ENCODE data around the gene GPR15. TPM values are rescaled to one million over a fixed set of nuclear protein-coding genes. Genes with fewer than 3 reads are reported as not detected.
A peak's percentile ranks its signal among the peaks of the same experiment; 100 is the strongest.

Gene GPR15
- total RNA-seq, 1 donor from 2014 or later: not detected

- H3K9me3 Mint-ChIP-seq (ENCODE audit: low read depth): no peaks in the 10 kb centered on the region
- no peak for DNase-seq (ENCODE audit: low spot score)
- no peaks in the 10 kb centered on the region for H3K4me1 Mint-ChIP-seq (ENCODE audit: low read depth)
- no peak overlapping the region for H3K4me3 Mint-ChIP-seq (ENCODE audit: unreplicated experiment)
- peaks cover 8% of the 10 kb centered on the region for H3K27me3 Mint-ChIP-seq (ENCODE audit: low read depth)
- no peak for TF ChIP-seq CTCF (IDR thresholded peaks at IDR 0.05)
- no peaks in the 10 kb centered on the region for H3K36me3 Mint-ChIP-seq (ENCODE audit: low read depth)
- no peak overlapping the region for H3K27ac Mint-ChIP-seq (ENCODE audit: unreplicated experiment)
These were observed 36.0 kb downstream of the GPR15 start for GRCh38 chr3:98567666-98568270.

GRCh38 chr3:98568402-98568801, 36.6 kb downstream of the GPR15 start:
- no peak for TF ChIP-seq CTCF (IDR thresholded peaks at IDR 0.05)
- Mint-ChIP-seq H3K4me3 (ENCODE audit: unreplicated experiment) (no peak overlapping the region), H3K9me3 (ENCODE audit: low read depth) (no peaks in the 10 kb centered on the region), H3K27ac (ENCODE audit: unreplicated experiment) (no peak overlapping the region), H3K27me3 (ENCODE audit: low read depth) (peaks cover 5% of the 10 kb centered on the region), H3K4me1 (ENCODE audit: low read depth) (peaks cover 3% of the 10 kb centered on the region), H3K36me3 (ENCODE audit: low read depth) (no peaks in the 10 kb centered on the region)
- no peak for DNase-seq (ENCODE audit: low spot score)

GRCh38 chr3:98573181-98573728, 41.5 kb downstream of the GPR15 start:
- DNase-seq (ENCODE audit: low spot score): no peak
- Mint-ChIP-seq H3K27me3 (ENCODE audit: low read depth) (no peaks in the 10 kb centered on the region), H3K36me3 (ENCODE audit: low read depth) (peaks cover 10% of the 10 kb centered on the region), H3K4me3 (ENCODE audit: unreplicated experiment) (no peak overlapping the region), H3K9me3 (ENCODE audit: low read depth) (no peaks in the 10 kb centered on the region), H3K27ac (ENCODE audit: unreplicated experiment) (no peak overlapping the region), H3K4me1 (ENCODE audit: low read depth) (peaks cover 4% of the 10 kb centered on the region)
- TF ChIP-seq CTCF (IDR thresholded peaks at IDR 0.05): peak; percentile 81

- no peak for DNase-seq (ENCODE audit: low spot score)
- peaks cover 10% of the 10 kb centered on the region for H3K36me3 Mint-ChIP-seq (ENCODE audit: low read depth)
- no peaks in the 10 kb centered on the region for H3K27me3 Mint-ChIP-seq (ENCODE audit: low read depth)
- H3K9me3 Mint-ChIP-seq (ENCODE audit: low read depth): no peaks in the 10 kb centered on the region
- peaks cover 4% of the 10 kb centered on the region for H3K4me1 Mint-ChIP-seq (ENCODE audit: low read depth)
- no peak overlapping the region for H3K4me3 Mint-ChIP-seq (ENCODE audit: unreplicated experiment)
- no peak for TF ChIP-seq CTCF (IDR thresholded peaks at IDR 0.05)
- no peak overlapping the region for H3K27ac Mint-ChIP-seq (ENCODE audit: unreplicated experiment)
These were observed 42.4 kb downstream of the GPR15 start for GRCh38 chr3:98574132-98574531.

- H3K36me3 Mint-ChIP-seq (ENCODE audit: low read depth): peaks cover 13% of the 10 kb centered on the region
- H3K4me3 Mint-ChIP-seq (ENCODE audit: unreplicated experiment): no peak overlapping the region
- H3K4me1 Mint-ChIP-seq (ENCODE audit: low read depth): peaks cover 4% of the 10 kb centered on the region
- H3K9me3 Mint-ChIP-seq (ENCODE audit: low read depth): no peaks in the 10 kb centered on the region
- DNase-seq (ENCODE audit: low spot score): no peak
- no peak for TF ChIP-seq CTCF (IDR thresholded peaks at IDR 0.05)
- no peaks in the 10 kb centered on the region for H3K27me3 Mint-ChIP-seq (ENCODE audit: low read depth)
- H3K27ac Mint-ChIP-seq (ENCODE audit: unreplicated experiment): no peak overlapping the region
These were observed 45.6 kb downstream of the GPR15 start for GRCh38 chr3:98577178-98577895.
